CD1c-positive myeloid dendritic cell (primary cell): ENCODE measurements around the gene OR2AG1.

Experiments
- DNase-seq: peaks from one replicate; pipeline ENCODE4 v3.0.0-alpha.2; 2016; ENCODE audit errors: extremely low spot score

The OR2AG1 gene

GRCh38 chr11:6782720-6783119 lies at the start of gene OR2AG1:
Gene OR2AG1, plus strand, starts transcription at chr11:6783020. Its CDS starts 2,018 bp downstream, at chr11:6785038.
- DNase-seq: no peak

DNA sequence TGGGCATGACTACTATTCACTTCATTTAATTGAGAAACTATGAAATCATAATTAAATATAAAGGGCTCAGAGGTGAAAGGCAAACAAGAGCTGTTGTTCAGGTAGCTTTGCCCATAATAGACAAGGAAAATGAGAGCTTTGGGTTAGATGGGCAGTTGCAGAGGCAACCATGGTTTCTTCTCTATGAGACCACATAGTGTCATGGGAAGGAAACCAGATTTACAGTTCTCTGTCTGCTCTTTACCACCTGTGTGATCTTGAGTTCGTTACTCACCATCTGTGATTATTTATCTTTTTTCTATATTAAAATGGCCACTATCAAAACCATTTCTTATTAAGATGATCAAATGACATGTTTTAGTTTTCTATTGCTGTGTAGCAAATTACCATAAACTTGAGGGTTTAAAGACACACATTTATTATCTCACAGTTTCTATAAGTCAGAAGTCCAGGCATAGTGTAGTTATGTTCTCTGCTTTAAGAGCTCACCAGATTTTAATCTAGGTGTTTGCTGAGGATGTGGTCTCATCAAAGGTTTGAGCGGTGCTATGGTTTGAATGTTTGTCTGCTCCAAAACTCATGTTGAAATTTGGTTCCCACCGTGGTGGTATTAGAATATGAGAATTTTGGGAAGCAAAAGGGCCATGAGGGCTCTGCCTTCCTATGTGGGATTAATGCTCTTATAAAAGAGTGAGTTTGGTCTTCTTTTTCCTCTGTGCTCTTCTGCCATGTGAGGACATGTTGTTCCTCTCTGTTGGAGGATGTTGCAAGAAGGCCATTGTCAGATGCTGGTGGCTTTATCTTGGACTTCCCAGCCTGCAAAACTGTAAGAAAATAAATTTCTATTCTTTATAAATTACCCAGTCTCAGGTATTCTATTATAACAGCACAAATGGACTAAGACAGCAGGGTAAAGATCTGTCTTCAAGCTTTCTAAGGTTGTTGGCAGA lies 49.2 kb upstream of the OR2AG1 start:
- no peak for DNase-seq

GRCh38 chr11:6734616-6735015 lies 48.2 kb upstream of the OR2AG1 start:
- no peak for DNase-seq

GRCh38 chr11:6735306-6735705 lies 47.5 kb upstream of the OR2AG1 start:
- DNase-seq: peak; percentile 30

GRCh38 chr11:6736495-6737121 lies 46.2 kb upstream of the OR2AG1 start:
- DNase-seq: peak; percentile 68

- peak; percentile 75 for DNase-seq
These were observed 44.9 kb upstream of the OR2AG1 start for GRCh38 chr11:6737872-6738466.

DNA sequence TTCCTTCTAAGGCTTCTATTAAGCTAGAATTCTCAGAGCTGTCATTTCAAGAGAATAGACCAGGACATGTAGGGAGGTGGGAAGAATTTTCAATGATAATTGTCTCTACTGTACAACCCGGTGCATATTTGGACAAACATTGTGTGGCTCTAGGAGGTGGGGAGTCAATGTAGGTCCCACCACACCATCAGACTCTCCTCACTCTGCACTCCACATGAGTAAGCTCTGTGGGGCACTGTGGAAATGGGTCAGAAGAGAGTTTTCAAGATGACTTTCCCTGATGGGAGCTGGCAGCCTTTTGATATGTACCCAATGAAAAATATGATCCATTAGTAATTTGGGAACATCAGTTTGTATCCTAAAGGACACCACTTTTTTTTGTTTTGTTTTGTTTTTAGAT lies 44.2 kb upstream of the OR2AG1 start:
- DNase-seq: no peak

GRCh38 chr11:6742260-6742659 lies 40.6 kb upstream of the OR2AG1 start:
- DNase-seq: no peak

- DNase-seq: no peak
These were observed 37.8 kb upstream of the OR2AG1 start for GRCh38 chr11:6745018-6745417.

DNA sequence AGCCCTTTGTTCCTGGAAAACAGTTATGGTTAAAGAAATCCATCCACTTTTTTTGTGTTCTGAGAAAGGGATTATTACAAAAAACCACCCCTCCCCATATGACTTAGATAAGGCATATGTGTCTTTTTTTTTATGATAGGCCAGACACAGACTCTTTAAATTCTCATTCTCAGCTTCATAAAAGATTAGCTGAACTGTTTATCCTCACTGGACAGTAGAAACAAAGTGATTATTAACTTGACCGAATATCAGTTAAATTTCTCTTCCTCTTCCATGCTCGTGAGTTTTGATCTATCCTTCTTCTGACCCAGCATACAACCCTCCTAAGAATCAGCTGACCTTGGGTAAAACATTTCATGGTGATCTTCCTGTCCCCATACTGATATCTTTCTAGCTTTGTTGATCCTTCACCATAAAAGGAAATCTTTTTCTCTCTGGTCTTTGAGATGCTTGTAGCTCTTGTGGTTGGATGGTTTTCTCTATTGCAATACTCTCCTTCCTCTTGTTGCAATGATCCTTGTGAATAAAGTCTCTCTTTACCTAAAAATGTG lies 37.3 kb upstream of the OR2AG1 start:
- no peak for DNase-seq

GRCh38 chr11:6746086-6746618 lies 36.7 kb upstream of the OR2AG1 start:
- DNase-seq: peak; percentile 41

GRCh38 chr11:6746626-6747025 lies 36.2 kb upstream of the OR2AG1 start:
- no peak for DNase-seq

DNA sequence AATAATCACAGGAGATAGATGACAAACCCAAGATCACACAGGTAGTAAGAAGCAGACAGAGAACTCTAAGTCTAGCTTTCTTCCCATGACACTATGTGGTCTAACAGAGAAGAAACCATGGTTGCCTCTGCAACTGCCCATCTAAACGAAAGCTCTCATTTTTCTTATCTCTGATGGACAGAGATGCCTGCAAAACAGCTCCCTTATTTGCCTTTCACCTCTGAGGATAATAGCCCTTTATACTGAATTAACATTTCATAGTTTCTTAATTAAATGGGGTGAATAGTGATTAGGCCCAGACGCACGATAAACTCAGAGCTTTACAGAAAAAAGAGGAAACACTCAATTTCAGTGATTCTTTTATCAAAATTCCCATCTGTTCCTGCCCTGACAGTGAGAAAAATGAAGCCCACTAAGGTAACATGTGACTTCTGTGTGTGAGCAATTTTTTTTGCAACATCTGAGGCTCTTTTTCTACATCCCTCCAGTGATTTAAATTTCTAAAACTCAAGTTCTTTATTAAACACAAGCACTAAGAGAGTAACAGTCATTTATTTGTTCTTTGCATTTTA lies 35.6 kb upstream of the OR2AG1 start:
- no peak for DNase-seq

DNA sequence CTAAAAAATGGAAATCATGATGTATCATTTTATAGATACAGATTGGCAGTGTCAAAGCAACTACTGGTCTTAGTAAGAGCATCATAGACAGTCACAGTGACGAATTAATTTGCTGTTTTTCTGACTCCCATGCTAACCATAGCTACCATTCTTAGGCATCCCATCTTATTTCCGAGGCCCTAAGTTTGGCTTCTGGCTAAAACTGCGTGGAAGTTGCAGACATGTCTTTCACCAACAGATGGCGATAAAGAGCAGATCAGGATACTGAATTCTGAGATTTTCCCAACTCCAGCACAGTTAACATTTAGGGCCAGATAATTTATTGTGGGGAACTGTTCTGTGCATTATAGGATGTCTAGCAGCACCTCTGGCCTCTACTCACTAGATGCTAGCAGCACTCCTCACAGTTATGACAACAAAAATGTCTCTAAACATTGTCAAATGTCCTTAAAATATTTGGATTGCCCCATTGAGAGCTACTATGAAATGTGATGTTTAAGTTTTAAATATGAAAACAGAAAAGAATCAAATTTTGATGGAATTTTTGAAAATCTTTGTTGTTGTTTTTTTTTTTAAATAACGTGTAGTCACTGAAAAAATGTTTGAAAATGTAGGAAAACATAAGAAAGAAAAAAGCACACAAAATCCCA lies 27.4 kb upstream of the OR2AG1 start:
- peak; percentile 62 for DNase-seq

GRCh38 chr11:6755953-6756347 lies 26.9 kb upstream of the OR2AG1 start:
- no peak for DNase-seq

DNA sequence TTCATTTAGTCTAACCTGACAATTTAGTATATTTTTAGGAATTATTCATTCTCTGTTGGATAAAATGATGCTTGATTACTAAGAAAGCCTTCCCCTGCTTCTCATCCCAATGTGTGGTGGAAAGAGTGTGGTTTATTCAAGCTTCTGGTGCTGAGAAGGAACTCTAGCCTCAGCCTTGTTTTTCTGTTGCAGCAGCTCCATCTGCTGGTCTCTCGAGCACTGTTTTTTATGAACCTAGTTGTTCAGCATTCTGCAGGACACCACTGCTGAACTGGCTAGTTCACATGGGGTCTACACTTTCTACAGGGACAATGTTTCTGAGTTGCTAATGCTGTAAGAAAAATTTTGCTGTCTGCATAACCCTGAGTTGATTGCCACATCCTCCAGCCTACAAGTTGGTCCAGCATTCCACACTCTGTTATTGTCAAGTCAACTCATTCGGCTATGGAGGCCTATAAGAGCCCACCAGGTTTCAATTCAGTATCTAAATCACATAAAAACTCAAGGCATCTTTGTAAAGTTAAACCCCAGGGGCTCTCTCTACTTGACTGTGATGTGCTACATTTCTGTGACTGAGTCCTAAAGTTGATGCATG lies 25.4 kb upstream of the OR2AG1 start:
- peak; percentile 62 for DNase-seq

GRCh38 chr11:6771926-6772893 lies 10.6 kb upstream of the OR2AG1 start, which contains the start of gene OR2AG2:
Gene OR2AG2, minus strand, starts transcription at chr11:6771976. Its CDS starts 3,019 bp downstream, at chr11:6768957.
- DNase-seq: peak; percentile 73

DNA sequence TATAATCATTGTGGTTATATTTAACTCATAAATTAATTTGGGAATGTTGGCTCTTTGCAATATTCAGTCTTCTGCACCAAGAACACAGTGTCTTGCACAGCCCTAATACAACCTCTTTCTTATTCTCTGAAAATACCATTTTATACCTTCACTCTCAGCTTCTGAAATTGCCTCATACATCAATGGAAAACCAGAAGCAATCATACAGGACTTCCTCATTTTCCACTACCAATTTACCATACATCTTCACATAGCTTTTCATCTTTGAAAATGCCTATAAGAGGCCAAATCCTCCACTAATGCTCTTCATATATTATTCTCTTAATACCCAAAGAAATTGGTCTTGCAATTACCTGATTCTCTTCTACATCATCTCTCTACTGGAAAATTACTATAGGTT lies 4.3 kb upstream of the OR2AG1 start:
- peak; percentile 13 for DNase-seq

DNA sequence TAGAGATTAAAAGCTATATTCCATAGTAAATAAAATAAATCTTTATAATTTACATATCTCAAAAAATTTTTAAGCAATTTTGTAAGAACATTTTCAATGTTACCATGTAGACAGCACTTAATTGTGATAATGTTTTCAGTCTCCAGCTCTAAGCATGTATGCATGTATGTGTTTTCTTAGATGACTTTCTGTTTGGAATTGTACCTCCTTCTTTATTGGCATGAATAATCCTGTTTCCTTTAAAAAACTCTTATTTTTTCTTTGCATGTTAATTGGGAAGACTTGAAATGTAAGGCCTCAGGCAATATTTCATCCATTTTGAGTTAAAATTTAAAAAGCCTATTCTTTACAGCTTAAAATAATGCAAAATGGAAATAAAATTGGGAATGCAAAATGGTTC lies 2.0 kb upstream of the OR2AG1 start:
- DNase-seq: no peak

DNA sequence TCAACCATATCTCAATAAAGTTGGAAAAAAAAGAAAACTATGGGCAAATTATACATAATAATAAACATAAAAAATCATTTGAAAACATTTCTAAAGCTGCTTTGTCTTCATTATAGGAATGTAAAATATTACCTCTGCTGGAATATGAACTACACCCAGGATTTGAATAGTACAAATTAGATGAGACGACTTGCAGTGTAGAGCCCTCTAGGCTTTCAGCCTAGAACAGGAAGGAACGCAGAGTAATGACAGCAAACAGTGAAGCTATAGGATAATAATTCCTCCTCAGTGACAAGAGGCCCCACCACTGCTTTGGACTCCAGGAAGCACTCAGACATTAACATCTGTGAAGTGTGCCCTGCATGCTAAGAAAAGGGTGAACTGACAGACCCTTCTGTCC lies 7.7 kb downstream of the OR2AG1 start:
- no peak for DNase-seq
